Suprapubic skin (tissue), 4 donors: ENCODE data around the gene MRPL24.

Experiments
- CTCF ChIP-seq, 2 donors: fragments of 200-600 bp in 1 of 2; fragments of 450-650 bp in 1 of 2; sonication (generic) in 1 of 2; IDR thresholded peaks; one replicate each; pipeline ENCODE4 v1.5.1; 2016 to 2019; ENCODE audit warnings: antibody characterized with exemption in 2 of 2, mild to moderate bottlenecking in 1 of 2, moderate library complexity in 1 of 2
- EP300 ChIP-seq: sonication (generic); formaldehyde crosslinking; IDR thresholded peaks from one replicate; pipeline ENCODE4 v1.6.1; 2017; ENCODE audit warnings: antibody characterized with exemption
- POLR2A ChIP-seq, 2 donors: fragments of 450-650 bp; IDR thresholded peaks; one replicate each; pipeline ENCODE4 v1.6.1; 2017; ENCODE audit warnings: antibody characterized with exemption in 2 of 2, mild to moderate bottlenecking in 2 of 2, moderate library complexity in 2 of 2
- POLR2AphosphoS5 ChIP-seq, 3 donors: sonication (generic); formaldehyde crosslinking; IDR thresholded peaks; one replicate each; pipeline ENCODE4 v1.6.1; 2017; ENCODE audit warnings: antibody characterized with exemption in 3 of 3

GRCh38 chr1:156709757-156710489 is 31.0 kb downstream of the MRPL24 start:
- TF ChIP-seq CTCF (IDR thresholded peaks at IDR 0.05) (no peak), POLR2A (IDR thresholded peaks at IDR 0.05) (no peak), POLR2AphosphoS5 (IDR thresholded peaks at IDR 0.05) (peak in 1 of 3 donors; percentile 44), EP300 (no peak)
